Gastroesophageal sphincter (tissue), 3 donors: Measurements from ENCODE around the gene MYO7A.

Experiments used
- CTCF ChIP-seq, 4 experiments: fragments of 200-600 bp in 2 of 4; fragments of 450-650 bp in 2 of 4; sonication (generic) in 1 of 4; IDR thresholded peaks; one replicate each; pipeline ENCODE4 v1.5.1; 2017 to 2019; ENCODE audit warnings: antibody characterized with exemption in 4 of 4, mild to moderate bottlenecking in 2 of 4, moderate library complexity in 2 of 4
- POLR2A ChIP-seq, 2 donors: fragments of 450-650 bp; IDR thresholded peaks; one replicate each; pipeline ENCODE4 v1.6.1; 2017; ENCODE audit warnings: antibody characterized with exemption in 2 of 2, mild to moderate bottlenecking in 2 of 2, moderate library complexity in 1 of 2

- TF ChIP-seq CTCF (IDR thresholded peaks at IDR 0.05) (no peak), POLR2A (IDR thresholded peaks at IDR 0.05) (no peak)
Observed at GRCh38 chr11:77142091-77142975, 14.3 kb downstream of the MYO7A start.
